IPS-18c (cell line): ENCODE results near the gene THOC5.

Experiments used
- H3K4me3 ChIP-seq: 2 replicates; pipeline ENCODE4 v1.7.0; 2013; ENCODE audit warnings: low read depth, mild to moderate bottlenecking, low read length, moderate library complexity; ENCODE audit not compliant: insufficient read depth
- H3K9me3 ChIP-seq: one replicate; pipeline ENCODE4 v1.6.1; 2013; ENCODE audit warnings: mild to moderate bottlenecking, low read length, moderate library complexity; ENCODE audit not compliant: control insufficient read depth, insufficient read depth

The THOC5 gene

GRCh38 chr22:29461263-29461662, 92.3 kb downstream of the THOC5 start:
- no peak overlapping the region for H3K4me3 ChIP-seq
- no peaks in the 10 kb centered on the region for H3K9me3 ChIP-seq

- H3K9me3 ChIP-seq, result no peaks in the 10 kb centered on the region
- H3K4me3 ChIP-seq, result no peak overlapping the region
Measured at GRCh38 chr22:29459773-29460172, 93.8 kb downstream of the THOC5 start.

- no peaks in the 10 kb centered on the region for H3K9me3 ChIP-seq
- no peak overlapping the region for H3K4me3 ChIP-seq
Measured at GRCh38 chr22:29458551-29458950, 95.0 kb downstream of the THOC5 start.

- Histone ChIP-seq H3K9me3 (no peaks in the 10 kb centered on the region), H3K4me3 (no peak overlapping the region)
Measured at GRCh38 chr22:29457730-29458129, 95.8 kb downstream of the THOC5 start.

GRCh38 chr22:29456211-29456671, 97.3 kb downstream of the THOC5 start:
- H3K9me3 ChIP-seq, result no peaks in the 10 kb centered on the region

More at GRCh38 chr22:29456211-29456671, 97.3 kb downstream of the THOC5 start:
- H3K4me3 ChIP-seq, result no peak overlapping the region
